Pulmonary artery endothelial cell (primary cell): ENCODE measurements around the gene STIM1. TPM values are rescaled to one million over a fixed set of nuclear protein-coding genes. Genes with fewer than 3 reads are reported as not detected.

ENCODE experiments used
- DNase-seq: peaks from one replicate; pipeline ENCODE4 v3.0.0-alpha.2; 2011; ENCODE audit warnings: low read depth, low spot score
- total RNA-seq: library from RNA; depleted of rRNA; stranded (reverse); fragments of >200 nt; gene quantifications from 2 replicates; pipeline ENCODE4 v1.2.3, GENCODE V29; 2014

STIM1 gene
- total RNA-seq, 1 donor from 2014 or later = 23.4 TPM

GRCh38 chr11:3830088-3830487 lies 25.4 kb upstream of the STIM1 start:
- DNase-seq = no peak

- no peak for DNase-seq
Observed at GRCh38 chr11:3830730-3831129, 24.7 kb upstream of the STIM1 start.

GRCh38 chr11:3831378-3832239 lies 23.9 kb upstream of the STIM1 start:
- no peak for DNase-seq

- DNase-seq = no peak
Observed at GRCh38 chr11:3832816-3833215, 22.6 kb upstream of the STIM1 start.

- DNase-seq = no peak
Observed at GRCh38 chr11:3833449-3833848, 22.0 kb upstream of the STIM1 start.

GRCh38 chr11:3834349-3834663 lies 21.2 kb upstream of the STIM1 start:
- DNase-seq = no peak

GRCh38 chr11:3834664-3835461 lies 20.6 kb upstream of the STIM1 start:
- DNase-seq = no peak

- DNase-seq = no peak
Observed at GRCh38 chr11:3835751-3836150, 19.7 kb upstream of the STIM1 start.

GRCh38 chr11:3836903-3837302 lies 18.6 kb upstream of the STIM1 start:
- DNase-seq = no peak

GRCh38 chr11:3837793-3838192 lies 17.7 kb upstream of the STIM1 start:
- DNase-seq = no peak

- DNase-seq = no peak
Observed at GRCh38 chr11:3838504-3838903, 17.0 kb upstream of the STIM1 start.

- DNase-seq = no peak
Observed at GRCh38 chr11:3840004-3840869, 15.2 kb upstream of the STIM1 start.

GRCh38 chr11:3840870-3841425 lies 14.5 kb upstream of the STIM1 start, which contains the start of gene RHOG:
RHOG (minus strand) TSS chr11:3840959; CDS start chr11:3828138, 12,821 bp downstream.
- DNase-seq = peak; percentile 20

GRCh38 chr11:3841426-3842350 lies 13.8 kb upstream of the STIM1 start:
- DNase-seq = peak; percentile 61

GRCh38 chr11:3843326-3843725 lies 12.1 kb upstream of the STIM1 start:
- no peak for DNase-seq

GRCh38 chr11:3845246-3845645 lies 10.2 kb upstream of the STIM1 start:
- no peak for DNase-seq

GRCh38 chr11:3845670-3846069 lies 9.8 kb upstream of the STIM1 start:
- DNase-seq = no peak

- no peak for DNase-seq
Observed at GRCh38 chr11:3849297-3849874, 6.1 kb upstream of the STIM1 start.

GRCh38 chr11:3853545-3853842 lies 2.0 kb upstream of the STIM1 start:
- DNase-seq = no peak
